Common myeloid progenitor, CD34-positive (primary cell): ENCODE data around the gene BIK.
"Not testable (repeated sequence)": the region's sequence is repeated elsewhere in the genome, so short reads cannot be mapped to it uniquely, and the experiment has no call there.

Experiments used
- CTCF ChIA-PET: fragments of 350-600 bp; sonication (Branson Sonifier 250); formaldehyde crosslinking; loops from one replicate; lab custom pipeline; 2021; ENCODE audit warnings: antibody characterized with exemption; lab: Charles Lee
- POLR2A ChIA-PET: fragments of 350-600 bp; sonication (Branson Sonifier 250); formaldehyde crosslinking; loops from one replicate; lab custom pipeline; 2021; ENCODE audit warnings: antibody characterized with exemption; lab: Charles Lee
- DNase-seq, 3 donors: peaks; one replicate each; pipeline versions ENCODE4 v3.0.0 to v3.0.0-alpha.2; 2013
- H3K27ac ChIP-seq, 2 experiments: 1 replicate in 1 of 2; 2 replicates in 1 of 2; pipeline ENCODE4 v1.7.0; 2013; ENCODE audit warnings: inconsistent platforms in 2 of 2, low read length in 2 of 2, mild to moderate bottlenecking in 2 of 2, low read depth in 1 of 2, moderate library complexity in 1 of 2; ENCODE audit not compliant: severe bottlenecking in 2 of 2, insufficient read depth in 1 of 2, poor library complexity in 1 of 2
- H3K27me3 ChIP-seq, 5 experiments: replicated peaks in 2 of 5; 1 replicate in 3 of 5; 2 replicates in 2 of 5; pipeline versions ENCODE4 v1.6.1 to v1.7.0; 2013; ENCODE audit warnings: low read length in 4 of 5, mild to moderate bottlenecking in 2 of 5, moderate library complexity in 2 of 5, inconsistent platforms in 1 of 5; ENCODE audit not compliant: insufficient read depth in 5 of 5, control insufficient read depth in 4 of 5
- H3K36me3 ChIP-seq, 4 experiments: 1 replicate in 2 of 4; 2 replicates in 2 of 4; pipeline versions ENCODE4 v1.6.1 to v1.7.0; 2013; ENCODE audit warnings: low read length in 3 of 4, control low read depth in 1 of 4, mild to moderate bottlenecking in 1 of 4; ENCODE audit not compliant: control insufficient read depth in 4 of 4, insufficient read depth in 4 of 4
- H3K4me1 ChIP-seq, 4 experiments: 1 replicate in 3 of 4; 2 replicates in 1 of 4; pipeline versions ENCODE4 v1.6.1 to v1.7.1; 2013; ENCODE audit warnings: low read length in 3 of 4, mild to moderate bottlenecking in 3 of 4, control low read depth in 1 of 4, inconsistent platforms in 1 of 4, moderate library complexity in 1 of 4; ENCODE audit not compliant: control insufficient read depth in 4 of 4, insufficient read depth in 4 of 4; ENCODE audit errors: control extremely low read depth in 1 of 4
- H3K4me3 ChIP-seq, 7 experiments: 1 replicate in 4 of 7; 2 replicates in 3 of 7; pipeline versions ENCODE4 v1.5.1 to v1.7.0; 2013; ENCODE audit warnings: mild to moderate bottlenecking in 7 of 7, low read length in 6 of 7, moderate library complexity in 6 of 7, inconsistent platforms in 2 of 7, low read depth in 2 of 7, control low read depth in 1 of 7; ENCODE audit not compliant: insufficient read depth in 4 of 7, control insufficient read depth in 1 of 7; ENCODE audit errors: extremely low read depth in 1 of 7
- H3K9me3 ChIP-seq, 5 experiments: 1 replicate in 4 of 5; 2 replicates in 1 of 5; pipeline versions ENCODE4 v1.6.1 to v1.7.1; 2013; ENCODE audit warnings: low read length in 4 of 5, mild to moderate bottlenecking in 2 of 5, inconsistent platforms in 1 of 5, low read depth in 1 of 5, moderate library complexity in 1 of 5; ENCODE audit not compliant: control insufficient read depth in 4 of 5, insufficient read depth in 2 of 5; ENCODE audit errors: control extremely low read depth in 1 of 5
- WGBS: methylation state at CpG from one replicate; pipeline ENCODE4 v1.1.5; 2013; ENCODE audit not compliant: insufficient coverage; 5-methylcytosine and 5-hydroxymethylcytosine counted together

Gene BIK

GRCh38 chr22:43101306-43101705 lies 9.2 kb upstream of the BIK start:
- Histone ChIP-seq H3K27ac (no peak overlapping the region), H3K4me1 (peaks cover 0 to 12% (median 0%) of the 10 kb centered on the region in 4 experiments), H3K36me3 (no peaks in the 10 kb centered on the region), H3K9me3 (peaks cover 0 to 9% (median 6%) of the 10 kb centered on the region in 5 experiments), H3K27me3 (no peaks in the 10 kb centered on the region), H3K4me3 (no peak overlapping the region)
- DNase-seq = no peak
- POLR2A ChIA-PET = no interaction called here
- CTCF ChIA-PET = interaction anchor here (1.1 to 1.5 kb wide), 3 partner anchors 9 to 37 kb away, joined by 3 to 6 read pairs (median 4); partner anchors contain the start of gene BIK
- WGBS = 90% methylated on average over 7 of the region's 7 CpGs

- H3K27ac ChIP-seq, H3K4me1 ChIP-seq, H3K9me3 ChIP-seq, H3K36me3 ChIP-seq, H3K4me3 ChIP-seq, H3K27me3 ChIP-seq, POLR2A ChIA-PET: not testable (repeated sequence)
- DNase-seq = peak in 2 of 3 donors; percentile 52
- CTCF ChIA-PET = interaction anchor here (1.0 kb wide), 1 partner anchor 12 kb away, joined by 4 read pairs; no protein-coding TSS in a partner anchor
- WGBS = 85% methylated on average over 15 of the region's 15 CpGs
Observed at GRCh38 chr22:43104056-43104625, 6.4 kb upstream of the BIK start.

GRCh38 chr22:43104950-43105349 lies 5.6 kb upstream of the BIK start:
- WGBS = 93% methylated on average over 2 of the region's 3 CpGs
- POLR2A ChIA-PET, H3K36me3 ChIP-seq, H3K27me3 ChIP-seq, H3K27ac ChIP-seq, H3K4me3 ChIP-seq, DNase-seq, H3K9me3 ChIP-seq: not testable (repeated sequence)
- CTCF ChIA-PET = interaction anchor here (1.0 kb wide), 1 partner anchor 12 kb away, joined by 4 read pairs; no protein-coding TSS in a partner anchor
- peaks cover 0 to 10% (median 1%) of the 10 kb centered on the region in 4 experiments for H3K4me1 ChIP-seq

- Histone ChIP-seq H3K27ac (no peak overlapping the region), H3K9me3 (no peaks in the 10 kb centered on the region), H3K4me1 (peaks cover 0 to 23% (median 14%) of the 10 kb centered on the region in 4 experiments), H3K27me3 (peaks cover 0 to 21% (median 7%) of the 10 kb centered on the region in 5 experiments), H3K36me3 (no peaks in the 10 kb centered on the region), H3K4me3 (no peak overlapping the region)
- DNase-seq = no peak
- ChIA-PET CTCF (interaction anchor here (0.7 kb wide), 1 partner anchor 25 kb away, joined by 3 read pairs; no protein-coding TSS in a partner anchor), POLR2A (interaction anchor here (0.6 to 1.0 kb wide), 2 partner anchors 14 to 205 kb away, joined by 3 to 5 read pairs; no protein-coding TSS in a partner anchor)
- 96% methylated on average over 8 of the region's 8 CpGs for WGBS
Observed at GRCh38 chr22:43106302-43106701, 4.2 kb upstream of the BIK start.

GRCh38 chr22:43109511-43109910 lies 1.0 kb upstream of the BIK start:
- 82% methylated on average over 3 of the region's 5 CpGs for WGBS
- H3K27me3 ChIP-seq = peaks cover 0 to 30% (median 7%) of the 10 kb centered on the region in 5 experiments

GRCh38 chr22:43109921-43110443 lies 568 bp upstream of the BIK start:
- no peaks in the 10 kb centered on the region for H3K36me3 ChIP-seq
- WGBS = 0% methylated on average over 13 of the region's 32 CpGs
- peak overlapping the region in 6 of 7 experiments; percentile 32 to 68 (median 56) for H3K4me3 ChIP-seq
- no peak for DNase-seq
- peaks cover 0 to 34% (median 27%) of the 10 kb centered on the region in 4 experiments for H3K4me1 ChIP-seq
- H3K27ac ChIP-seq = no peak overlapping the region
- H3K9me3 ChIP-seq = no peaks in the 10 kb centered on the region
- H3K27me3 ChIP-seq = peaks cover 0 to 30% (median 7%) of the 10 kb centered on the region in 5 experiments
- CTCF ChIA-PET = interaction anchor here (0.9 to 2.2 kb wide), 12 partner anchors 9 to 200 kb away, joined by 3 to 6 read pairs (median 4); partner anchors contain the start of gene MCAT
- POLR2A ChIA-PET = interaction anchor here (0.8 kb wide), 1 partner anchor 18 kb away, joined by 3 read pairs; no protein-coding TSS in a partner anchor

More at GRCh38 chr22:43109511-43109910, 1.0 kb upstream of the BIK start:
- Histone ChIP-seq H3K4me1 (peaks cover 0 to 29% (median 25%) of the 10 kb centered on the region in 4 experiments), H3K36me3 (no peaks in the 10 kb centered on the region), H3K4me3 (no peak overlapping the region), H3K27ac (no peak overlapping the region), H3K9me3 (no peaks in the 10 kb centered on the region)
- DNase-seq = no peak
- ChIA-PET POLR2A (interaction anchor here (0.8 kb wide), 1 partner anchor 17 kb away, joined by 3 read pairs; no protein-coding TSS in a partner anchor), CTCF (interaction anchor here (0.9 to 2.2 kb wide), 9 partner anchors 8 to 200 kb away, joined by 3 to 6 read pairs (median 6); partner anchors contain the start of gene MCAT)
